Activated naive CD4-positive, alpha-beta T cell treated with anti-CD3 and anti-CD28 coated beads for 36 hours (primary cell): Measurements from ENCODE around the gene ASMTL. TPM values are rescaled to one million over a fixed set of nuclear protein-coding genes. Genes with fewer than 3 reads are reported as not detected.

Experiments
- total RNA-seq, 2 experiments: library from RNA; stranded (reverse); gene quantifications; one replicate each; pipeline ENCODE4 v1.2.3, GENCODE V29; 2021

Gene ASMTL
- total RNA-seq, 2 experiments from 2014 or later: 45.1 to 47.2 TPM

Other genes with a start within 250 kb of the ASMTL start
- 1 to 10 TPM; 1.8 to 2.7 TPM for gene CRLF2, start 240.3 kb downstream of the ASMTL start, total RNA-seq
- gene CSF2RA, start 184.1 kb downstream of the ASMTL start, total RNA-seq: under 1 TPM; 0.19 to 0.30 TPM
- gene IL3RA, start 116.1 kb downstream of the ASMTL start, total RNA-seq: not detected
- gene SLC25A6, start 60.8 kb downstream of the ASMTL start, total RNA-seq: 100 to 1,000 TPM; 457 to 463 TPM
- 10 to 100 TPM in 1 of 2 experiments, 1 to 10 TPM in 1; 9.8 to 10.6 TPM for gene P2RY8, start 84.3 kb upstream of the ASMTL start, total RNA-seq
- gene AKAP17A, start 138.7 kb upstream of the ASMTL start, total RNA-seq: 10 to 100 TPM; 59.2 to 60.5 TPM
- not detected for gene ASMT, start 162.2 kb upstream of the ASMTL start, total RNA-seq